Neural cell (in vitro differentiated cells): ENCODE results near the gene GAMT. TPM values are rescaled to one million over a fixed set of nuclear protein-coding genes. Genes with fewer than 3 reads are reported as not detected.

Experiments
- H2AFZ ChIP-seq: fragments of 200-600, 300-800 bp; sonication (generic), shearing (Covaris generic); 2 replicates; pipeline ENCODE4 v1.6.0; 2014; ENCODE audit warnings: low read depth, mild to moderate bottlenecking, antibody characterized with exemption, low read length, moderate library complexity
- H3F3A ChIP-seq: fragments of 200-600 bp; shearing (Covaris generic); 2 replicates; pipeline ENCODE4 v1.6.1; 2016; ENCODE audit warnings: mild to moderate bottlenecking, moderate library complexity, mixed read lengths, antibody characterized with exemption, low read length; ENCODE audit not compliant: insufficient read depth, poor library complexity, severe bottlenecking
- H3K27ac ChIP-seq: fragments of 200-600, 300-800 bp; sonication (generic), shearing (Covaris generic); 2 replicates; pipeline ENCODE4 v1.5.1; 2014; ENCODE audit warnings: mild to moderate bottlenecking, low read length, moderate library complexity
- H3K27me3 ChIP-seq: fragments of 300-800, 200-600 bp; sonication (generic), shearing (Covaris generic); 2 replicates; pipeline ENCODE4 v1.6.0; 2014; ENCODE audit warnings: mild to moderate bottlenecking, low read depth, low read length, moderate library complexity; ENCODE audit not compliant: insufficient read depth
- H3K36me3 ChIP-seq: fragments of 300-800, 200-600 bp; sonication (generic), shearing (Covaris generic); 2 replicates; pipeline ENCODE4 v1.5.1; 2014; ENCODE audit warnings: mild to moderate bottlenecking, antibody characterized with exemption, low read length, moderate library complexity; ENCODE audit not compliant: insufficient read depth
- H3K4me2 ChIP-seq: fragments of 300-800, 200-600 bp; sonication (generic), shearing (Covaris generic); 2 replicates; pipeline ENCODE4 v1.6.0; 2014; ENCODE audit warnings: mild to moderate bottlenecking, low read length
- H3K4me3 ChIP-seq: fragments of 300-800, 200-600 bp; sonication (generic), shearing (Covaris generic); 2 replicates; pipeline ENCODE4 v1.5.1; 2014; ENCODE audit warnings: mild to moderate bottlenecking, low read length, moderate library complexity
- H3K79me2 ChIP-seq: fragments of 200-600 bp; shearing (Covaris generic); replicated peaks from 2 replicates; pipeline ENCODE4 v1.6.0; 2014; ENCODE audit warnings: mild to moderate bottlenecking, low read length, moderate library complexity; ENCODE audit not compliant: insufficient read depth
- H3K9ac ChIP-seq: fragments of 300-800, 200-600 bp; sonication (generic), shearing (Covaris generic); 2 replicates; pipeline ENCODE4 v1.6.1; 2016; ENCODE audit warnings: mild to moderate bottlenecking, low read length, mixed read lengths
- H3K9me2 ChIP-seq: fragments of 200-600 bp; shearing (Covaris generic); 2 replicates; pipeline ENCODE4 v1.6.1; 2016; ENCODE audit warnings: mild to moderate bottlenecking, low read length, mixed read lengths; ENCODE audit not compliant: insufficient read depth
- H3K9me3 ChIP-seq: fragments of 200-600, 300-800 bp; sonication (generic), shearing (Covaris generic); 2 replicates; pipeline ENCODE4 v1.6.1; 2016; ENCODE audit warnings: mild to moderate bottlenecking, mixed run types, low read length, moderate library complexity, mixed read lengths
- H4K20me1 ChIP-seq: fragments of 200-600 bp; shearing (Covaris generic); 2 replicates; pipeline ENCODE4 v1.6.1; 2016; ENCODE audit warnings: mild to moderate bottlenecking, mixed run types; ENCODE audit not compliant: insufficient read depth
- EP300 ChIP-seq: fragments of 450-650 bp; conservative IDR thresholded peaks from 2 replicates; pipeline ENCODE4 v1.6.1; 2014; ENCODE audit warnings: antibody characterized with exemption, mild to moderate bottlenecking, moderate library complexity; ENCODE audit not compliant: poor library complexity, severe bottlenecking
- EZH2 ChIP-seq: fragments of 200-600, 300-800 bp; shearing (Covaris generic), sonication (generic); IDR thresholded peaks from 2 replicates; pipeline ENCODE4 v1.6.1; 2014; ENCODE audit warnings: antibody characterized with exemption, low read length, borderline replicate concordance, mild to moderate bottlenecking; ENCODE audit not compliant: insufficient read depth, poor library complexity, severe bottlenecking
- MXI1 ChIP-seq: fragments of 450-650 bp; conservative IDR thresholded peaks from 2 replicates; pipeline ENCODE4 v1.6.1; 2014; ENCODE audit warnings: antibody characterized with exemption, mild to moderate bottlenecking; ENCODE audit not compliant: poor library complexity, severe bottlenecking
- POLR2AphosphoS5 ChIP-seq: IDR thresholded peaks from 2 replicates; pipeline ENCODE4 v1.6.1; 2012
- RAD21 ChIP-seq: fragments of 450-650 bp; conservative IDR thresholded peaks from 2 replicates; pipeline ENCODE4 v1.6.1; 2014; ENCODE audit warnings: antibody characterized with exemption, mild to moderate bottlenecking, moderate library complexity
- SMC3 ChIP-seq: fragments of 450-650 bp; conservative IDR thresholded peaks from 2 replicates; pipeline ENCODE4 v1.6.1; 2014; ENCODE audit warnings: antibody characterized with exemption, mild to moderate bottlenecking, moderate library complexity; ENCODE audit not compliant: poor library complexity
- TAF1 ChIP-seq: IDR thresholded peaks from 2 replicates; pipeline ENCODE4 v1.6.1; 2012; ENCODE audit warnings: low read depth
- polyA plus RNA-seq: library from polyadenylated mRNA; depleted of rRNA; stranded (reverse); fragments of >200 nt; gene quantifications from 2 replicates; pipeline ENCODE4 v1.2.3, GENCODE V29; 2014
- TF ChIP-seq, protein P1 (sequence below): fragments of 450-650 bp; IDR thresholded peaks from 2 replicates; pipeline ENCODE4 v1.5.1; 2014; ENCODE audit warnings: antibody characterized with exemption, mild to moderate bottlenecking, moderate library complexity; ENCODE audit not compliant: poor library complexity, severe bottlenecking
- TF ChIP-seq, protein P2 (sequence below): IDR thresholded peaks from 2 replicates; pipeline ENCODE4 v1.6.1; 2012; ENCODE audit warnings: borderline replicate concordance

The GAMT gene
- polyA plus RNA-seq, 1 donor from 2014 or later, result 32.5 TPM

- TF ChIP-seq EP300, result no peak
- TF ChIP-seq POLR2AphosphoS5, result no peak
- TF ChIP-seq RAD21, result no peak
- TF ChIP-seq TAF1, result no peak
- TF ChIP-seq, protein P1, sequence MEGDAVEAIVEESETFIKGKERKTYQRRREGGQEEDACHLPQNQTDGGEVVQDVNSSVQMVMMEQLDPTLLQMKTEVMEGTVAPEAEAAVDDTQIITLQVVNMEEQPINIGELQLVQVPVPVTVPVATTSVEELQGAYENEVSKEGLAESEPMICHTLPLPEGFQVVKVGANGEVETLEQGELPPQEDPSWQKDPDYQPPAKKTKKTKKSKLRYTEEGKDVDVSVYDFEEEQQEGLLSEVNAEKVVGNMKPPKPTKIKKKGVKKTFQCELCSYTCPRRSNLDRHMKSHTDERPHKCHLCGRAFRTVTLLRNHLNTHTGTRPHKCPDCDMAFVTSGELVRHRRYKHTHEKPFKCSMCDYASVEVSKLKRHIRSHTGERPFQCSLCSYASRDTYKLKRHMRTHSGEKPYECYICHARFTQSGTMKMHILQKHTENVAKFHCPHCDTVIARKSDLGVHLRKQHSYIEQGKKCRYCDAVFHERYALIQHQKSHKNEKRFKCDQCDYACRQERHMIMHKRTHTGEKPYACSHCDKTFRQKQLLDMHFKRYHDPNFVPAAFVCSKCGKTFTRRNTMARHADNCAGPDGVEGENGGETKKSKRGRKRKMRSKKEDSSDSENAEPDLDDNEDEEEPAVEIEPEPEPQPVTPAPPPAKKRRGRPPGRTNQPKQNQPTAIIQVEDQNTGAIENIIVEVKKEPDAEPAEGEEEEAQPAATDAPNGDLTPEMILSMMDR, result no peak
- TF ChIP-seq MXI1, result no peak
- TF ChIP-seq SMC3, result no peak
- TF ChIP-seq, protein P2, sequence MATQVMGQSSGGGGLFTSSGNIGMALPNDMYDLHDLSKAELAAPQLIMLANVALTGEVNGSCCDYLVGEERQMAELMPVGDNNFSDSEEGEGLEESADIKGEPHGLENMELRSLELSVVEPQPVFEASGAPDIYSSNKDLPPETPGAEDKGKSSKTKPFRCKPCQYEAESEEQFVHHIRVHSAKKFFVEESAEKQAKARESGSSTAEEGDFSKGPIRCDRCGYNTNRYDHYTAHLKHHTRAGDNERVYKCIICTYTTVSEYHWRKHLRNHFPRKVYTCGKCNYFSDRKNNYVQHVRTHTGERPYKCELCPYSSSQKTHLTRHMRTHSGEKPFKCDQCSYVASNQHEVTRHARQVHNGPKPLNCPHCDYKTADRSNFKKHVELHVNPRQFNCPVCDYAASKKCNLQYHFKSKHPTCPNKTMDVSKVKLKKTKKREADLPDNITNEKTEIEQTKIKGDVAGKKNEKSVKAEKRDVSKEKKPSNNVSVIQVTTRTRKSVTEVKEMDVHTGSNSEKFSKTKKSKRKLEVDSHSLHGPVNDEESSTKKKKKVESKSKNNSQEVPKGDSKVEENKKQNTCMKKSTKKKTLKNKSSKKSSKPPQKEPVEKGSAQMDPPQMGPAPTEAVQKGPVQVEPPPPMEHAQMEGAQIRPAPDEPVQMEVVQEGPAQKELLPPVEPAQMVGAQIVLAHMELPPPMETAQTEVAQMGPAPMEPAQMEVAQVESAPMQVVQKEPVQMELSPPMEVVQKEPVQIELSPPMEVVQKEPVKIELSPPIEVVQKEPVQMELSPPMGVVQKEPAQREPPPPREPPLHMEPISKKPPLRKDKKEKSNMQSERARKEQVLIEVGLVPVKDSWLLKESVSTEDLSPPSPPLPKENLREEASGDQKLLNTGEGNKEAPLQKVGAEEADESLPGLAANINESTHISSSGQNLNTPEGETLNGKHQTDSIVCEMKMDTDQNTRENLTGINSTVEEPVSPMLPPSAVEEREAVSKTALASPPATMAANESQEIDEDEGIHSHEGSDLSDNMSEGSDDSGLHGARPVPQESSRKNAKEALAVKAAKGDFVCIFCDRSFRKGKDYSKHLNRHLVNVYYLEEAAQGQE, result no peak
- no peak for TF ChIP-seq EZH2
- no peaks in the 10 kb centered on the region for H3K27me3 ChIP-seq
- H4K20me1 ChIP-seq, result no peaks in the 10 kb centered on the region
- no peak overlapping the region for H3K4me3 ChIP-seq
- H3K9me2 ChIP-seq, result no peaks in the 10 kb centered on the region
- H2AFZ ChIP-seq, result no peak overlapping the region
- no peak overlapping the region for H3K4me2 ChIP-seq
- no peak overlapping the region for H3K27ac ChIP-seq
- H3K36me3 ChIP-seq, result no peaks in the 10 kb centered on the region
- H3K9me3 ChIP-seq, result no peaks in the 10 kb centered on the region
- H3F3A ChIP-seq, result no peaks in the 10 kb centered on the region
- H3K9ac ChIP-seq, result no peak overlapping the region
- peaks cover 10% of the 10 kb centered on the region for H3K79me2 ChIP-seq
These were observed 13.4 kb downstream of the GAMT start for GRCh38 chr19:1387684-1388636.

DNA sequence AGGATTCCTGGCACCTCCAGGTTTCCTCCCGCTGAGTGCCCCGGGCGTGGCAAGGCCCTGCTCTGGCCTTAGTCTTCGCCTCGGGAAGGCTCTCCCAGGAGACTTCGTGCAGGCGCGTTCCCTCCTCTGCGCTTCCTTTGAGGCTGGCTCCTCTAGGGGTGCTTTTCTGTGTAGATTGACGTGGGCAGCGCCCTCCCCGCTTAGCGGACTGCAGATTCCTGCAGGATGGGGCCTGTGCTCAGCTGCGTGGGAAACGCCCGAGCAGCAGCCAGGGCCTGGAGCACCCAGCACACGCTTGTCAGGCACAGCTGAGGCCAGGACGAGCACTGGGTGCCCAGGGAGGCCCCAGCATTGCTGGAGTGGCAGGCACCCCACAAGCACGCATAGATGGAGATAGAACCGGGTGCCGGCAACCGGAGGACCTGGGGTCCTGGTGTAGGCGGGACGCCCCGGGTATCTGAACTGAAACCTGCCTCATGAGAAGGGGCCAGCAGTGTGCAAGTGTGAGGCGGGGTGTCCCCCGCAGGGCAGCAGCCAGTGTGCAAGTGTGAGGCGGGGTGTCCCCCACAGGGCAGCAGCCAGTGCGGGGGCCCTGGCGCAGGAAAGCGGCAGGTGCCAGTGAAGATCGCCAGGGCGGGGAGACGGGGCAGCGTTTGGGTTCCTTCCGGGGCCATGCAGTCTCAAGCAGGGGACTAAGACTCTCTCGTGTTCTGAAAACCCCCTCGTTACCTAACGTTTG, 14.2 kb downstream of the GAMT start:
- H3K27ac ChIP-seq, result no peak overlapping the region
- no peaks in the 10 kb centered on the region for H4K20me1 ChIP-seq
- no peak overlapping the region for H3K4me3 ChIP-seq
- no peak overlapping the region for H2AFZ ChIP-seq
- H3K4me2 ChIP-seq, result no peak overlapping the region
- no peaks in the 10 kb centered on the region for H3K27me3 ChIP-seq
- H3K9me2 ChIP-seq, result no peaks in the 10 kb centered on the region
- no peaks in the 10 kb centered on the region for H3K36me3 ChIP-seq
- peaks cover 10% of the 10 kb centered on the region for H3K79me2 ChIP-seq
- H3K9me3 ChIP-seq, result no peaks in the 10 kb centered on the region
- TF ChIP-seq TAF1 (no peak), RAD21 (no peak), MXI1 (no peak), EZH2 (no peak), EP300 (no peak), POLR2AphosphoS5 (no peak), SMC3 (no peak)
- TF ChIP-seq, protein P1, result no peak
- TF ChIP-seq, protein P2, result no peak
- H3K9ac ChIP-seq, result no peak overlapping the region
- H3F3A ChIP-seq, result no peaks in the 10 kb centered on the region
